Fibroblast of skin of right biceps (primary cell): ENCODE results near the gene CHAD.

Experiments used
- DNase-seq: peaks from one replicate; pipeline ENCODE4 v3.0.0-alpha.2; 2013

CHAD gene

GRCh38 chr17:50468304-50469207 is at the start of gene CHAD:
Gene CHAD (minus strand): TSS chr17:50468880. CDS start chr17:50468813, 67 bp downstream.
- DNase-seq = no peak

DNA sequence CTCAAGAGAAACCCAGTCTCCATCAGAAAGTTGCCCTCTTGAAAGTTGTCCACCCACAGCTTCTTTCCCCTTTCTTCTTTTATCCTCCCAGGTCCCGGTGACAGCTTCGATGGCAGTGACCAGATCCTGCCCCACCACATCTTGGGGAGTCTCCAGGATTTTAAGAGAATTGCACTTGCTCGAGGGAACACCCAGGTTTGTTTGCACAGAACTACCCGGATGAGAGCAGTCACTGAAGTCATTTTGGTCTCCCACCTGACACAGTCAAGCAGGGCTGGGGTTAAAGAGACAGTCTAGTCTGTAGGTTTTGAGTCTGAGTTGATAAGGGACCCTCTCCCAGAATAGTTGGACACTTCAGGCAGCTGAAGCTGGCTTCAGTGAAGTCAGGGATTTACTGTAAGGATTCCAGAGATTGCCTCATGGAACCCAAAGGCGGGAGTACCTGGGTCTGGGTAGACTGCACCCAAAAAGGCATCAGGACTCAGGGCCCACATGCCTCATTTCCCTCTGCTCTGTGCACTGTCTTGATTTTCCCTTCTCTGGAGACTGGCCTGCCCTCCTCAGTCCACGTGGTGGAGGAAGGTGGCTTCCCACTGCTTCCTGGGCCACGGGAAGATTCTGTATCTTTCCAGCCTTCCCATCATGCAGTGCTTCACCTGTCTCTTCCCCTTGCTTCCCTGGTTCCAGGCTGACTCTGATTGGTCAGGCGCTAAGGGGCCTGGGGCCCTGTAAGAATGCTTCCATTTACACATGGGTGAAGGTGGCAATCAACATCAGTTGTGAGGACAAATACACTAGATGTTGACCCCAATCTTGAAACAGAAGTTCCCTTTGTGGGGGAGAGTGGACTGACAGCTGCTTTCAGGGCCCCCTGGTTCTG is 49.1 kb upstream of the CHAD start:
- DNase-seq = no peak

DNA sequence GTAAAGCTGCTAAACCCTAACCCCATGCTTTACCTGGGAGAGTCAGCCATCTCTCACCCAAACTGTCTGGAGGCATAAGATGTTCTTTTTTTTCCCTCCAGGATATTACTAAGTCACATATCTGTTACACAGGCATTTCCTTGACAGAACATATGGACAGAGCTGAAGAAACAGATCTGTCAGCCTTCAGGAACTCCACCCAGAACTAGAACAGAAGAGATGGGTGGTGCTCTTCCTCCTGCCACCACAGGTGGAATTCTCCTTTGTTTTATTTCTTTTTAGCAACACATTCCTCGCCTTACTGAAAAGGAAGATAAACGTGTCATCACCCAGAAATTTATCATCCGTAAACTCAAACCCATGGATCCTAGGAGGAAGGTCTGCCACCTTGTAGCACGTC is 48.3 kb upstream of the CHAD start:
- DNase-seq = no peak

- peak; percentile 39 for DNase-seq
Observed at GRCh38 chr17:50514936-50515702, 46.4 kb upstream of the CHAD start.

- no peak for DNase-seq
Observed at GRCh38 chr17:50514388-50514787, 45.7 kb upstream of the CHAD start.

DNA sequence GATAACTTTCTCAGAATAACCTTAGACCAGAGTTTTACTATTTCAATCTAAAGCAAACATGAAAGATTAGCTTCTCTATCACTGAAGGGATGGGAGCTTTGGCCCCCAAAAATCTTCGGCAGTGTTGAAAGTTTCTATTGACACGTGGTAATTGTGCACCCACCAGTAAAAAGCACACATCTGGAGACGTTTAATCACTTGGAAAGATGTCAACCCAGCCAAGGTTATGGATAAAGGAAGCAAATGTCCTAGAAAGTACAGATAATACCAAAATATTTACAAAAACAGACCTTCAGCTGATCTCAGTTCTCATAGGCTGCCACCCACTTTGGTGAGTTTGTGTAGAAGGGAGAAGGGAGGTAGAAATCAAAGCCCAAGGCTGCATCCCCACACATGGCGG is 44.8 kb upstream of the CHAD start:
- DNase-seq = no peak

DNA sequence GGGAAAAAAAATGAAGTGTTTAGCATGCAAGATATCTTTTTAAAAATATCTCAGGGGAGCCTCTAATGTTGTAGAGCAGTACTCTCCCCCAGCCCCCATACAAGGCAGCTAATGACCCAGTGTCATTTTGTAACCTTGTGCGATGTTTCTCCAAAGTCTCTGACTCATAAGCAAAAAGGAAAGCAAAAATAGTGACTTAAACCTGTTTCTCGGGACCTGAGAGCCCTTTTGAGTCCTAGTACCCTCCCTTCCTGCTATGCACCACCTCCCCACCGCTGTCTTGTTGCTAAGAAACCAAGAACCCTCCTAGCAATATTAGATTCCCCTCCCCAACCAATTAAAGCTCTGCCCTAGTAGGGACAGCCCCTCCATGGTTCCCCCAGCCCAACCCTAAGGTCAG is 42.4 kb upstream of the CHAD start:
- DNase-seq = no peak

DNA sequence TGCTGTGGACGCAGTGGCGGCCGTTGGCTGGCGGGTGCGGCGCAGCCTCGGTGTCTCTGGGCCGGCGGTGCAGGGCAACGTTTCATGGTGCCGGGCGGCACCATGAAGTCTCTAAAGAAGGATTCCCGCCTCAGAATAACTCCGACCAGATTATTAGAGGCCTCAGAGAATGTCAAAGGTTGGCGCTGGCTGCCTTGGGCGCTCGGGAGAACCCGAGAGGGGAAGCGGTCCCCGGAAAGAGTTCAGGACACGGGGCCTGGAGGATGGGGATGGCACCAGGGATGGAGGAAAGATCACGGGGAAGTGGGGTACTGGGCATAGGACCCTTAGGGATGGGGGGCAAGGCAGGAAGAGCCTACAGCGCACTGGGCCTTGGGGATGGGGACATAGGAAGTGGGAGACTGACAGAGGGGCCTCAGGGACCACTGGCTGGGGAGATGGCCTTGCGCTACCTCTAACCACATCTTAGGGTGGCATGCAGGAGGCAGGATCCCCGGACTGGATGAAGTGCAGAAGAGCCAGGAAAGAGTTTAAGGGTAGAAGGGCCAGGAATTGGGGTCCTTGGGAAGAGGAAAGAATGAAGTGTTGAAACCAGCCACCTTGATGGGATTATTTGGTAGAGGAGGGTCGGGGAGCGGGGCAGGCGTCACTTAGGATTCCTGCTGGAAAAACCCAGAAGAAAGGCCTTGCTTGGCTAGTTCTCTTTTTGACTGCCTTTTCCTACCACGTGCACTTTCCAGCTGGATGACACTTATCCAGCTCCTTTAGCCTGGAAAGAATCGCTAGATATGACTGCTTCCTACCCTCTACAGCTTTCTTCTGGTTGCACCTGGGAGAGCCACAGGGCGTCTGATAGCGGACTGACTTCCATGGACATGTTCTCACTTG is 40.1 kb upstream of the CHAD start:
- no peak for DNase-seq

GRCh38 chr17:50507871-50508572 is 39.3 kb upstream of the CHAD start, which contains the start of gene MYCBPAP:
Gene MYCBPAP (plus strand): TSS chr17:50508439. CDS start chr17:50508675, 236 bp downstream.
- DNase-seq = peak; percentile 84

GRCh38 chr17:50506298-50506697 is 37.6 kb upstream of the CHAD start:
- DNase-seq = no peak

DNA sequence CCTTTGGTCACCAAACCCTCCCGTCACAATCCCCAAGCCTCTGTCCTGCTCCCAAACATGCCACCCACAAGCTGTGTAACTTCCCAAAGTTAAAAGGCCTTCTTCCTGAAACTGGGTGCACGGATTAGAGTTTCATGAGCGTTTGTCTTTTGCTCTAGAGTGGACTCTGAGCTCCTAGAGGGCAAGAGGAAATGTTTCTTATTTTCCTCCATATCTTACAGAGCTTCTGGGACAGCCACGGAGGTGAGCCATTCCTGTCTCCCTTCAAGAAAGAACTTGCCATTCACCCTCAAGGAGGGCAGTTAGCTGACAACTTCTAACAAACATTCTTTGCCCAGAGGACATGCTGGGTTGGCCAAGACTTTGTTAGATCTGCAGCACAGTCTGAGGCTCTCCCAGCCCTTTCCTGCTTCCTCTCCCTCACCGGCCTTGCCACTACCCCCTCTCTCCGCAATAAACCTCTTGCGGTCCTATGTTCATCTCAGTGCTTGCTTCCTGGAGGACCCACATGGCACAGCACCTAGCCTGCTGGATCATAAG is 37.0 kb upstream of the CHAD start:
- DNase-seq = no peak

DNA sequence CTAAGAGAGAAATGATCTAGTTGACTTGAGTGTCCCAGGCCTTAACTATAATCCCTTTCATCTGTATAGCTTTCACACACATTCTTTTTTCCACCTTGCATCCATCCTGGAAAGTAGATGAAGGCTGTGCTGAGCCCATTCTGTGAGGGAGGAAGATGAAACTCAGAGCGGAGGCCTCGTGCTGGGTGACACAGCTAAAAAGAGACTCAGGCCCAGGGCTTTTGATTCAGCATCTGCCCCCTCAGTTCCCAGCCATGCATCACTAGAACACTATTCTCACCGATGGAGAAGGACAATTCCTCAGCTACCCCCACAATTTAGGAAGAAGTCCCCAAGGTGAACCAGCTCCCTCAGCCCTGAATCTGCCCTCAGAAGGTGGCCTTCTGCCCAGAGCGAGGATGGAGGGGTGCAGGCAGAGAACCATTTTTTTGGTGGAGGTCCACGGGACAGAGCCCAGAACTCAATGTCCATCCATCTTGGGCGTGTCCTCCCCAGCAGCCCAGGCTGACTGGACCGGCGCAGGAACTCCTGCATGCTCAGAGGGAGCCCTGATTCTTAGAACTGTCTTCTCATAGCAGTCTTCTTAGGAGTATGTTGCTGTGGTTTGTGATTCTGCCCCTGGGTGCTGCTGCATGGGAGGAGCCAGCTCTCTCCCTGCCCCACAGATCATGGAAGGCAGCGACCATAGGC is 33.8 kb upstream of the CHAD start:
- DNase-seq = no peak

GRCh38 chr17:50501054-50501453 is 32.4 kb upstream of the CHAD start:
- DNase-seq = no peak

GRCh38 chr17:50499721-50500120 is 31.0 kb upstream of the CHAD start:
- DNase-seq = peak; percentile 82

DNA sequence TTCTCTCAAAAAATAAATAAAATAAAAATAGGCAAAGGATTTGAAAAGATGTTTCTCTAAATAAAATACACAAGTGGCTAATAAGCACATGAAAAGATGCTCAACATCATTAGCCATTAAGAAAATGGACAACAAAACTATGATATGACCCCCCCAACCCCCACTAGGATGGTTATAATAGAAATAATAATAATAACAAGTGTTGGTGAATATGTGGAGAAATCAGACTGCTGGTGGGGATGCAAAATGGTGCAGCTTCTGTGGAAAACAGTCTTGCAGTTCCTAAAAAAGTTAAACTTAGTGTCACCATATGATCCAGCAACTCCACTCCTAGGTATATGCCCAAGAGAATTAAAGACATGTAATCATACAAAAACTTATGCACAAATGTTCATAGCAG is 30.6 kb upstream of the CHAD start:
- no peak for DNase-seq

GRCh38 chr17:50498021-50498874 is 29.6 kb upstream of the CHAD start:
- DNase-seq = no peak

GRCh38 chr17:50495918-50496317 is 27.2 kb upstream of the CHAD start:
- peak; percentile 78 for DNase-seq

DNA sequence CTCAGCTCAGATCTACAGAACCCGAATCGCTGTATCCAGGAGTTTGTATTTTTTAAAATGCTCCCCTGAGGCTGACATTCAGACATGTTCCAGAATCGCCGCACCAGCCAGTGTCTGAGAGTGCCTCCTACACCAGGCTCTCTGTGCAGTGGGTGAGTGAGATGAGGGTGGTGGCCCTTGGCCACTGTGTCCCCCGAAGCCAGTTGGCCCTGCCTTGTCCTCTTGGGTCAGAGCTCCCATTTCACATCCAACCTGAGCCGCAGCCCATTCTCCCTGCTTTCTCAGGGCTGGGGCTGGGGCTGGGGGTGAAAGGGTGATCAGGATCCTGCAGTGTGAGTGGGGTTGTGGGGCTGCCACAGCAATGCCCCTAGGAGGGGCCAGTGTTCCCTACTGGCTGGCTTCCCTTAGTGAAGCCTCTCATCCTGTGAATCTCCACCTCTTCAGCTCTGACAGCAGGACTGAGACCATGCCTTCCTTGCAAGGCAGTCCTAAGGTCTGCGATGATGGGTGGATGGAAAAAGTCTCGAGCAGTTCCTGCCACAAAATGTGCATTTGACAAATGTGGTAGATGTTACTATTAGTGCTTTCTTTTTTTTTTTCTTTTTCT is 26.6 kb upstream of the CHAD start:
- no peak for DNase-seq

- DNase-seq = no peak
Observed at GRCh38 chr17:50493744-50494143, 25.1 kb upstream of the CHAD start.
